Measurements from ENCODE around the gene NOX4. TPM values are rescaled to one million over a fixed set of nuclear protein-coding genes. Genes with fewer than 3 reads are reported as not detected.
"Not testable (repeated sequence)": the region's sequence is repeated elsewhere in the genome, so short reads cannot be mapped to it uniquely, and the experiment has no call there.

Gene NOX4
- polyA plus RNA-seq, 3 donors, result not detected

DNA sequence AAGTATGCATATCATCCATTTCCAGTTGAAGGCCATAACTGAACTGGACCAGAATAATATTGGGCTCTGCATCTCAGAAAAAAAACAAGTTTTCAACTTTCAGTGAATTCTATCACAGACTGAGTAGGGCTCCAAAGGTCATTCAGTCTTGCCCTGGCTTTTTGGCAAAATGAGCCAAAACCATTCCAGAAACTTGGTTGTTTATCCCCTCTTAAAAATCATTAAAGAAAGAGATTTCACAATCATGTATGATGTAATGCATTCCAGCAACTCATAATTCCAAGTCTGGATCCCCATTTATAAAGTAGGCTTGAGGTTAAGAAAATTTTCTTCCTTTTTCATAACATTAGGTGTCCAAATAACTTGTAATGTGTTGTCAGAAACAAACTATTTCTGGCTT, 150.7 kb downstream of the NOX4 start:
- H3K27me3 ChIP-seq (ENCODE audit: control insufficient read depth in 2 of 2, insufficient read depth in 2 of 2, low read length in 2 of 2); H3K4me3 Mint-ChIP-seq; H3K9me3 ChIP-seq (replicated peaks in 1 of 2; ENCODE audit: control insufficient read depth in 1 of 2, insufficient read depth in 1 of 2, low read length in 2 of 2); H2AFZ ChIP-seq (ENCODE audit: insufficient read depth, low read depth, low read length, poor library complexity, severe bottlenecking); intact Hi-C loops (cut with micrococcal nuclease); H3K4me2 ChIP-seq (replicated peaks; ENCODE audit: extremely low read depth, low read length, poor library complexity, severe bottlenecking); H3K27ac Mint-ChIP-seq; H3K9ac ChIP-seq (ENCODE audit: insufficient read depth, low read length, poor library complexity, severe bottlenecking); H3K27ac ChIP-seq (ENCODE audit: low read depth in 1 of 2, low read length in 2 of 2); H3K27me3 Mint-ChIP-seq (ENCODE audit: low read depth in 3 of 3); H3K36me3 ChIP-seq (replicated peaks in 1 of 2; ENCODE audit: control insufficient read depth in 1 of 2, insufficient read depth in 2 of 2, low read length in 2 of 2); H3K9me3 Mint-ChIP-seq; H3K4me1 Mint-ChIP-seq; H3K79me2 ChIP-seq (ENCODE audit: insufficient read depth, low read length); H3K4me1 ChIP-seq (ENCODE audit: control insufficient read depth in 1 of 2, insufficient read depth in 2 of 2, low read length in 2 of 2); H3K4me3 ChIP-seq (replicated peaks in 1 of 3; ENCODE audit: low read depth in 2 of 3, low read length in 3 of 3); DNase-seq; H4K20me1 ChIP-seq (ENCODE audit: insufficient read depth, low read length); H3K36me3 Mint-ChIP-seq: not testable (repeated sequence)

DNA sequence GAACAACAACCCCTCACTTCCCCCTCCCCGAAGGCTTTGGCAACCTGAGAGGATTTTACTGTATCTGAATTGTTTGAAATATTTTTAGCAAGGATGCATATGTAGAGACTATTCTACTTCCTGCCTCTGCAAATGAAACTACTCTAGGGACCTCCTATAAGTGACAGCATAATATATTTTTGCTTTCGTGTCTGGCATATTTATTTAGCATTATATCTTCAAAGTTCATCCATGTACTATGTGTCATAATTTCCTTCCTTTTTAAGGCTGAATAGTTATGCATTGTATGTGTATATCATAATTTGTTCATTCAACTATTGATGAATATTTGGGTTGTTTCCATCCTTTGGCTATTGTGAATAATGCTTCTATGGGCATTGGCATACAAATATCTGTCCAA, 153.1 kb downstream of the NOX4 start:
- H3K27ac Mint-ChIP-seq; H3K4me1 ChIP-seq (ENCODE audit: control insufficient read depth in 1 of 2, insufficient read depth in 2 of 2, low read length in 2 of 2); H3K27ac ChIP-seq (ENCODE audit: low read depth in 1 of 2, low read length in 2 of 2); H3K27me3 ChIP-seq (ENCODE audit: control insufficient read depth in 2 of 2, insufficient read depth in 2 of 2, low read length in 2 of 2); H3K9me3 Mint-ChIP-seq; H3K4me2 ChIP-seq (replicated peaks; ENCODE audit: extremely low read depth, low read length, poor library complexity, severe bottlenecking); H3K4me1 Mint-ChIP-seq; H3K9me3 ChIP-seq (replicated peaks in 1 of 2; ENCODE audit: control insufficient read depth in 1 of 2, insufficient read depth in 1 of 2, low read length in 2 of 2); H2AFZ ChIP-seq (ENCODE audit: insufficient read depth, low read depth, low read length, poor library complexity, severe bottlenecking); H3K4me3 ChIP-seq (replicated peaks in 1 of 3; ENCODE audit: low read depth in 2 of 3, low read length in 3 of 3); H3K4me3 Mint-ChIP-seq; DNase-seq; intact Hi-C loops (cut with micrococcal nuclease); H3K79me2 ChIP-seq (ENCODE audit: insufficient read depth, low read length); H3K36me3 ChIP-seq (replicated peaks in 1 of 2; ENCODE audit: control insufficient read depth in 1 of 2, insufficient read depth in 2 of 2, low read length in 2 of 2); H3K27me3 Mint-ChIP-seq (ENCODE audit: low read depth in 3 of 3); H3K36me3 Mint-ChIP-seq; H4K20me1 ChIP-seq (ENCODE audit: insufficient read depth, low read length); H3K9ac ChIP-seq (ENCODE audit: insufficient read depth, low read length, poor library complexity, severe bottlenecking): not testable (repeated sequence)
- no CpG with 5 or more reads among the region's 2 CpGs for WGBS (ENCODE audit: insufficient coverage)

DNA sequence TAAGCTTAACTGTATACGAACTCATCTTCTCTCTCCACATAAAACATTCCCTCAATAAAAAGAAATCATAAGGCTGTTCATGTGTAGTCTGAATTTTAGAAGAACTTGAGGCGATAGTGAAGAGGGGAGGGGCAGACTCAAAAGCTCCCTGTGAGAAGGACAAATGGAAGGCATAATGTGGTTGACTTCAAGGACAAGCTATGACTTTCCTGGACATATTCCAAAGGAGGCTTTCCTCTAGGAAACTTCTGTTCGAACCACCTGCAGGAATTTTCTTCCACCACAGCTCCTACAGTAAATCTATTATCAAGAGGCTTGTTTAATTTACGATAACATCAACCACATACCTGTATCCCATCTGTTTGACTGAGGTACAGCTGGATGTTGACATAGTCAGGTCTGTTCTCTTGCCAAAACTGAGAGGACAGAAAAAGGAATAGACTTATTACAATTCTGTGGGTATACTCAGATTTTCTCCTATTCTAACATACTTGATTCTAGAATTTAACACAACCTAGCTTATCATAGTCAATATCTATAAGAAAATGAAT, 154.0 kb downstream of the NOX4 start:
- H3K4me1 ChIP-seq (ENCODE audit: control insufficient read depth in 1 of 2, insufficient read depth in 2 of 2, low read length in 2 of 2); H3K27me3 Mint-ChIP-seq (ENCODE audit: low read depth in 3 of 3); intact Hi-C loops (cut with micrococcal nuclease); H3K79me2 ChIP-seq (ENCODE audit: insufficient read depth, low read length); H3K4me1 Mint-ChIP-seq; H3K4me3 Mint-ChIP-seq; H3K36me3 Mint-ChIP-seq; H3K27me3 ChIP-seq (ENCODE audit: control insufficient read depth in 2 of 2, insufficient read depth in 2 of 2, low read length in 2 of 2); H3K9me3 Mint-ChIP-seq; H2AFZ ChIP-seq (ENCODE audit: insufficient read depth, low read depth, low read length, poor library complexity, severe bottlenecking); H3K36me3 ChIP-seq (replicated peaks in 1 of 2; ENCODE audit: control insufficient read depth in 1 of 2, insufficient read depth in 2 of 2, low read length in 2 of 2); H3K9ac ChIP-seq (ENCODE audit: insufficient read depth, low read length, poor library complexity, severe bottlenecking); H3K4me3 ChIP-seq (replicated peaks in 1 of 3; ENCODE audit: low read depth in 2 of 3, low read length in 3 of 3); H4K20me1 ChIP-seq (ENCODE audit: insufficient read depth, low read length); H3K9me3 ChIP-seq (replicated peaks in 1 of 2; ENCODE audit: control insufficient read depth in 1 of 2, insufficient read depth in 1 of 2, low read length in 2 of 2); H3K4me2 ChIP-seq (replicated peaks; ENCODE audit: extremely low read depth, low read length, poor library complexity, severe bottlenecking); H3K27ac ChIP-seq (ENCODE audit: low read depth in 1 of 2, low read length in 2 of 2); DNase-seq; H3K27ac Mint-ChIP-seq: not testable (repeated sequence)
- no CpG with 5 or more reads among the region's 4 CpGs for WGBS (ENCODE audit: insufficient coverage)

DNA sequence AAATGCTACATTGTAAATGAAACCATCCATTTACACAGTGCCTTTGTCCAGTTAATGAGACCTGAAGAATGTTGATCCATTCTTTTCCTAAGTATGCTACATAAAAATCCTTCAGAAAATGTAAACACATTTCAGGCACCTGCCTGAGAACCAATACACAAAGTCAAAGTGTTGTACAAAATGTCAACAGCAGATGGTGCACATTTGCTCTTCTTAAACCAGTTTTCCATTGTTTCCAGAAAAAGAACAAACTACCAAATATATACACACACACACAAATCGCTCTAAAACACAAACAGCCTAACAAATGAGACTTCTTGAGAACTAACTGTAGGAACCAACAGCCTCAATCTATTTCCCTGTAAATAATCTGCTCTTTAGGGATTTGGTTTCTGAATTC, 157.5 kb downstream of the NOX4 start:
- H3K27ac Mint-ChIP-seq, result not testable (repeated sequence)

More for the DNA sequence above, 157.5 kb downstream of the NOX4 start:
- H3K27me3 ChIP-seq (ENCODE audit: control insufficient read depth in 2 of 2, insufficient read depth in 2 of 2, low read length in 2 of 2); H3K9me3 ChIP-seq (replicated peaks in 1 of 2; ENCODE audit: control insufficient read depth in 1 of 2, insufficient read depth in 1 of 2, low read length in 2 of 2); H3K79me2 ChIP-seq (ENCODE audit: insufficient read depth, low read length); H3K9ac ChIP-seq (ENCODE audit: insufficient read depth, low read length, poor library complexity, severe bottlenecking); H4K20me1 ChIP-seq (ENCODE audit: insufficient read depth, low read length); H3K9me3 Mint-ChIP-seq; intact Hi-C loops (cut with micrococcal nuclease); H3K4me1 ChIP-seq (ENCODE audit: control insufficient read depth in 1 of 2, insufficient read depth in 2 of 2, low read length in 2 of 2); H2AFZ ChIP-seq (ENCODE audit: insufficient read depth, low read depth, low read length, poor library complexity, severe bottlenecking); DNase-seq; H3K36me3 Mint-ChIP-seq; H3K36me3 ChIP-seq (replicated peaks in 1 of 2; ENCODE audit: control insufficient read depth in 1 of 2, insufficient read depth in 2 of 2, low read length in 2 of 2); H3K27me3 Mint-ChIP-seq (ENCODE audit: low read depth in 3 of 3); H3K4me2 ChIP-seq (replicated peaks; ENCODE audit: extremely low read depth, low read length, poor library complexity, severe bottlenecking); H3K4me3 Mint-ChIP-seq; H3K4me3 ChIP-seq (replicated peaks in 1 of 3; ENCODE audit: low read depth in 2 of 3, low read length in 3 of 3); H3K4me1 Mint-ChIP-seq; H3K27ac ChIP-seq (ENCODE audit: low read depth in 1 of 2, low read length in 2 of 2): not testable (repeated sequence)
- no CpG with 5 or more reads among the region's 1 CpG for WGBS (ENCODE audit: insufficient coverage)

Data from CD14-positive monocyte (primary cell).